Measurements from ENCODE around the gene ANGPTL4.
"Not testable (repeated sequence)": the region's sequence is repeated elsewhere in the genome, so short reads cannot be mapped to it uniquely, and the experiment has no call there.

The ANGPTL4 gene

DNA sequence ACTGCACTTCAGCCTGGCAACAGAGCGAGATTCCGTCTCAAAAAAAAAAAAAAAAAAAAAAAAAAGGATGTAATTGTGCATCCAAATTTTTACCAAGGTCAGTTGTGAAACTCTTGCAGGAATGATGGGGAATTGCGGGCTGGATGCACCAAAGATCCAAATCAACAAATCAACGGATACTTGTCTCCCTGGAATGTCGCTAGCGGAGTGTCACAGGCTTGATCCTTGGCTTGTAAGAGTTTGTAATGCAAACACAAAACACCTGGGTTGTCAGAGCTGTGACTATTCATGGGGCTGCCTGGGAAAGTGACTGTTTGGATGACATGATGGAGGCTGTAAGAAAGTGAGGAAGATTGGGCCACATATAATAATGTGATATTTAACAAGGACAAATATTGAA, 25.1 kb upstream of the ANGPTL4 start:
- no peak overlapping the region for H3K4me3 ChIP-seq (ENCODE audit: low read depth, low read length)
- no peak for DNase-seq (ENCODE audit: low read depth, low spot score)
- POLR2A ChIA-PET, result no interaction called here
- CTCF ChIA-PET, result interaction anchor here (2.4 kb wide), 1 partner anchor 15 kb away, joined by 13 read pairs; no protein-coding TSS in a partner anchor
- TF ChIP-seq, protein P1, sequence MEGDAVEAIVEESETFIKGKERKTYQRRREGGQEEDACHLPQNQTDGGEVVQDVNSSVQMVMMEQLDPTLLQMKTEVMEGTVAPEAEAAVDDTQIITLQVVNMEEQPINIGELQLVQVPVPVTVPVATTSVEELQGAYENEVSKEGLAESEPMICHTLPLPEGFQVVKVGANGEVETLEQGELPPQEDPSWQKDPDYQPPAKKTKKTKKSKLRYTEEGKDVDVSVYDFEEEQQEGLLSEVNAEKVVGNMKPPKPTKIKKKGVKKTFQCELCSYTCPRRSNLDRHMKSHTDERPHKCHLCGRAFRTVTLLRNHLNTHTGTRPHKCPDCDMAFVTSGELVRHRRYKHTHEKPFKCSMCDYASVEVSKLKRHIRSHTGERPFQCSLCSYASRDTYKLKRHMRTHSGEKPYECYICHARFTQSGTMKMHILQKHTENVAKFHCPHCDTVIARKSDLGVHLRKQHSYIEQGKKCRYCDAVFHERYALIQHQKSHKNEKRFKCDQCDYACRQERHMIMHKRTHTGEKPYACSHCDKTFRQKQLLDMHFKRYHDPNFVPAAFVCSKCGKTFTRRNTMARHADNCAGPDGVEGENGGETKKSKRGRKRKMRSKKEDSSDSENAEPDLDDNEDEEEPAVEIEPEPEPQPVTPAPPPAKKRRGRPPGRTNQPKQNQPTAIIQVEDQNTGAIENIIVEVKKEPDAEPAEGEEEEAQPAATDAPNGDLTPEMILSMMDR (IDR thresholded peaks at IDR 0.05; ENCODE audit: insufficient read depth, low read length, missing control alignments), result no peak

DNA sequence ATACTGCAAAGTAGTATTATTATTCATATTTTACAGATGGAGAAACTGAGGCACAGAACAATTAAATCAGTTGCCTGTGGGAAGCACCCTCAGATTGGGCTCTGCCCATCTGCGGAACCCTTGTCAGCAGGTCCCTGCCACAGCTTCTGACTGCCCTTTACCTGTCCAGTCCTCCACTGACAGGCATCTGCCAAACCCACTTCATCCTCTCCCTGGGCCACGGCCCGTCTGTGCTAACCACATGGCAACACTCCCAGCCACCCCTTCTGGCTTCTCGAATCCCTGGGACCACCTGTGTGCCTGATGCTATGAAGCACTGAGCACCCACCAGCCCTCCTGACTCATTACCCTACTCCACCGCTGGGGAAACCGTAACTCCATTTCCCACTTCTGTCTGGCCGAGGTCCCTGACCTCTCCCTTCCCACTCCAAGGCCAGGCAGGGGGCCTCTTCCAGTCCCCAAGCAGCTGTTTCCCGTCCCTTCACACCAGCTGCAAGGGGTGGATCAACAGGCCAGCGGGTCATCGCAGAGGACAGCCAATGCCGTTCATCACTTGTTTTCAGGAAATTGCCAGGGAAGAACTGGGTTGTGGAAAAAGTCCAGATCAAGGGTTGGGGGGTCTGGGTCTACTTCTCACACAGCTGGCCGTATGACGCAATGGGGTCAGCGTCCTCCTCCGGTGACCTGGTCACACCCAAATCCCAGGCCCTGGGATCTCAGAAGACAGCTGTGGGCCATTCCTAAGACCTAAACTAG, 23.4 kb upstream of the ANGPTL4 start:
- TF ChIP-seq, protein P1 (IDR thresholded peaks at IDR 0.05; ENCODE audit: insufficient read depth, low read length, missing control alignments), result no peak
- no peak for DNase-seq (ENCODE audit: low read depth, low spot score)
- POLR2A ChIA-PET, result interaction anchor here (0.7 kb wide), 1 partner anchor 168 kb away, joined by 3 read pairs; no protein-coding TSS in a partner anchor
- H3K4me3 ChIP-seq (ENCODE audit: low read depth, low read length), result no peak overlapping the region
- CTCF ChIA-PET, result interaction anchor here (1.0 to 6.4 kb wide), 5 partner anchors 8 to 240 kb away, joined by 3 to 65 read pairs (median 5); partner anchors contain the start of gene MARCHF2

DNA sequence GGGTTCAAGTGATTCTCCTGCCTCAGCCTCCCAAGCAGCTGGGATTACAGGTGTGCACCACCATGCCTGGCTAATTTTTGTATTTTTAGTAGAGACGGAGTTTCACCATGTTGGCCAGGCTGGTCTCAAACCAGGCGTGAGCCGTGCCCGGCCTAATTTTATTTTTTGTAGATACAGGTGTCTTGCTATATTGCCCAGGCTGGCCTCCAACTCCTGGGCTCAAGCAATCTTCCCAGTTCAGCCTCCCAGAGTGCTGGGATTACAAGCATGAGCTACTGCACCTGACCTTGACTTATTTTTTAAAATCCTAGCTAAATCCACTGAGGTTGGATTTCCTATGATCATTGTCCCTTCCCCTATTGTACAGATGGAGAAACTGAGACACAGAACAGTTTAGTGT, 22.5 kb upstream of the ANGPTL4 start:
- not testable (repeated sequence) for H3K4me3 ChIP-seq (ENCODE audit: low read depth, low read length)
- POLR2A ChIA-PET, result interaction anchor here (0.7 kb wide), 1 partner anchor 167 kb away, joined by 3 read pairs; no protein-coding TSS in a partner anchor

DNA sequence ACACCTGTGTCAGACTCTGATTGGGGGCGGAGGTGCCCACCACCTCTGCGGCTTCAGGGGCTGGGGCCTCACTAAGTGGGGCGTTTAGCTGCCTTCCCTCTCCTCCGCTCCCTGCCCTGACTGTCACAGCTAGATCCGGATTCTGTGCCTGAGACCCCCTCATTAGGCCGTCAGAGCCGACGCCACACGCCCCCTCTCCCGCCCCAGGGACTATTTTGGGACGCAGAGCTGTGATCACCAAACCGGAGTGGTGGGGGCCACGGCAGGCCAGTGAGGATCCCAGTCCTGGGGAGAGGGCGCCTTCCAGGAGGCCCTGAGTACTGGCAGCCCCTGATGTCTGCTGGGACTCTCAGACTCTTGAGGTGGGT, 21.7 kb upstream of the ANGPTL4 start:
- ChIA-PET POLR2A (no interaction called here), CTCF (interaction anchor here (1.0 to 6.4 kb wide), 8 partner anchors 12 to 245 kb away, joined by 3 to 65 read pairs (median 5); partner anchors contain the start of gene MARCHF2)
- H3K4me3 ChIP-seq (ENCODE audit: low read depth, low read length), result no peak overlapping the region
- DNase-seq (ENCODE audit: low read depth, low spot score), result no peak
- TF ChIP-seq, protein P1 (IDR thresholded peaks at IDR 0.05; ENCODE audit: insufficient read depth, low read length, missing control alignments), result no peak

More for the DNA sequence above, 22.5 kb upstream of the ANGPTL4 start:
- CTCF ChIA-PET, result interaction anchor here (0.7 to 6.4 kb wide), 7 partner anchors 13 to 397 kb away, joined by 3 to 65 read pairs (median 5); partner anchors contain the start of gene MARCHF2
- DNase-seq (ENCODE audit: low read depth, low spot score), result not testable (repeated sequence)

DNA sequence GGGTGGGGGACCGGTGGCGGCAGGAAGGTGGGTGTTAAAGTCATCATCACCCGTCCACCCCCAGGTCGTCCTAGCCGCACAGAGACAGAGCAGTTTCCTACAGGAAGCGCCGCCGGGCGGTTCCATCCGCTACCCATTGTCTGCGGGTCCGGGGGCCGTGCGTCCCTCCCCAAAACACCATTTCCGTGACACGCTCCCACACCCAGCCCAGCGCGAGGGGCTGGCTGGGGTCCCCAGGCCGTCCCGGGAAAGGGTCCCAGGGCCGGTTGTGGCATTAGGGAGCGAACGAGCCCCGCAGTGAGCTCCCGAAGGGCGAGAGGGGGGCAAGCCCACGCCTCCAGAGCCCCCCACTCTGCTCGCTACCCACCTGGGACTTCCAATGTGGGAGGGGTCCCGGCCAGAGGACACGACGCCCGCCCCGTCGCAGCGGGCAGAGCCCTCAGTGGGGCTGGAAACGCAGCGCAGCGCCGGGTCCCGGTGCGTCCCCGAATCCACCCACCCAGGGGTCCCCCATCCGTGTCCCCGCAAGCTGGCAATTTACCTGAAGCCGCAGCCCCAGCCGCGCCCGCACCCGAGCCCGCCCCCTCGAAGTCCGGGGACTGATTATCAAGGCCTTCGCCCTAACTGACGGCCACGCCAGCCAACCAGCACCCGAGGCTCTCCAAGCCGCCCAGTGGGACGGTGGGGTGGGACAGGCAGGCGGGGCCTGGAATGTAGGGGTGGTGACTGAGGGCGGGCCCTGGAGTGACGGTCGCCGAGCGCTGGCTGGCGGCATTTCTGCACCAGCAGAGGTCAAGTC, 21.1 kb upstream of the ANGPTL4 start, which contains the start of gene KANK3:
TSS of gene KANK3 (minus strand) at position 579 of the 799 bp plus-strand sequence. CDS start 5,434 bp downstream, outside the sequence.
- TF ChIP-seq, protein P1 (IDR thresholded peaks at IDR 0.05; ENCODE audit: insufficient read depth, low read length, missing control alignments), result no peak
- CTCF ChIA-PET, result interaction anchor here (1.0 to 6.4 kb wide), 9 partner anchors 9 to 238 kb away, joined by 3 to 65 read pairs (median 5); partner anchors contain the start of gene MARCHF2
- POLR2A ChIA-PET, result no interaction called here

DNA sequence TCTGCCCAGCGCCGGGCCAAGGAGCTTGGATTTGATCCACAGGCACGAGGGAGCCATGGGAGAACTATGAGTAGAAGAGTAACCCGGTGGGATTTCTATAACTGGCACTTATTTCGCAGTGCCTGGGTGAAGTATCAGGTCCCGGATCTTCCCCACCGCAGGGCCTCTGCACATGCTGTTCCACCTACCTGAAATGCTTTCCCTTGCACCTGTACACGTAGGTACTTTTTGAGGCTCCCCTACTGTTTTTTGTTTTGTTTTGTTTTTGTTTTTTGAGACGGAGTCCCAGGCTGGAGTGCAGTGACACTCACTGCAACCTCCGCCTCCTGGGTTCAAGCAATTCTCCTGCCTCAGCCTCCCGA, 20.5 kb upstream of the ANGPTL4 start:
- ChIA-PET POLR2A (no interaction called here), CTCF (interaction anchor here (1.0 to 6.4 kb wide), 5 partner anchors 9 to 74 kb away, joined by 3 to 65 read pairs (median 6); no protein-coding TSS in a partner anchor)
- TF ChIP-seq, protein P1 (IDR thresholded peaks at IDR 0.05; ENCODE audit: insufficient read depth, low read length, missing control alignments), result no peak
- no peak overlapping the region; the same call in 1 of the 2 replicates for H3K4me3 ChIP-seq (ENCODE audit: low read depth, low read length)
- no peak for DNase-seq (ENCODE audit: low read depth, low spot score)

More for the DNA sequence above, 21.1 kb upstream of the ANGPTL4 start, which contains the start of gene KANK3:
- DNase-seq (ENCODE audit: low read depth, low spot score), result peak; percentile 45
- peak within 1 kb of the TSS; percentile 43 for H3K4me3 ChIP-seq (ENCODE audit: low read depth, low read length)

DNA sequence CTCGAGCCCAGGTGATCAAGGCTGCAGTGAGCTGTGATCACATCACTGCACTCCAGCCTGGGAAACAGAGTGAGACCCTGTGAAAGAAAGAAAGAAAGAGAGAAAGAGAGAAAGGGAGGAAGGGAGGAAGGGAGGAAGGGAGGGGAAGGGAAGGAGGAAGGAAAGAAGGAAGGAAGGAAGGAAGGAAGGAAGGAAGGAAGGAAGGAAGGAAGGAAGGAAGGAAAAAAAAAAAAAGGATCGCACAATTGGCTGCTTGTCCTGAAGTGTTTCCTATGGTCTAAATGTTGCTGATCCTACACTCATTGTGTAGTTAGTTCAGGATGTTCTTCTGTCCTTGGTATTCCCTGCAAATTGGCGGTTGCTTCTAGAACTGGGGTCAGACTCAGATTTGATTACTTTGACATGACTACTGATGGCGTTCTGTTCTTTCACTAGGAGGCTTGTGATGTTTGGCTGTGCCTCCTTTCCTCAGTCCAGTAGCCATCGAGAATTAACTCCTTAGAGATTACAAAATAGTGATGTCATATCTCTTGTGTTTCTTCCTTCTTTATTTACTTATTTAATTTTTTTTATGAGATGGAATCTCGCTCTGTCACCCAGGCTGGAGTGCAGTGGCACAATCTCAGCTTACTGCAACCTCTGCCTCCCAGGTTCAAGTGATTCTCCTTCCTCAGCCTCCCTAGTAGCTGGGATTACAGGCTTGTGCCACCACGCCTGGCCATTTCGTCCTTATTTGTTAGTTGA, 14.2 kb upstream of the ANGPTL4 start:
- CTCF ChIA-PET, result interaction anchor here (1.0 to 5.8 kb wide), 2 partner anchors 159 to 229 kb away, joined by 3 to 85 read pairs; partner anchors contain the start of gene MYO1F
- POLR2A ChIA-PET; DNase-seq (ENCODE audit: low read depth, low spot score): not testable (repeated sequence)

More for the DNA sequence above, 14.2 kb upstream of the ANGPTL4 start:
- not testable (repeated sequence) for H3K4me3 ChIP-seq (ENCODE audit: low read depth, low read length)

All from AG04449 (cell line).